WTC11 (cell line): ENCODE data around the gene CAST. TPM values are rescaled to one million over a fixed set of nuclear protein-coding genes. Genes with fewer than 3 reads are reported as not detected.

ENCODE experiments used
- ATAC-seq: fragments of 200-7000 bp; cut with Tn5 transposase; 2 replicates; pipeline ENCODE4 v1.10.0; 2021; ENCODE audit warnings: mild to moderate bottlenecking, moderate library complexity
- CTCF ChIA-PET: fragments of 300-600 bp; sonication (Branson Sonifier 250); formaldehyde crosslinking; loops from one replicate; lab custom pipeline; 2021; ENCODE audit warnings: antibody characterized with exemption; lab: Charles Lee
- POLR2A ChIA-PET: fragments of 350-600 bp; sonication (Branson Sonifier 250); formaldehyde crosslinking; loops from one replicate; lab custom pipeline; 2021; ENCODE audit warnings: antibody characterized with exemption; lab: Charles Lee
- DNase-seq: peaks from one replicate; pipeline ENCODE4 v3.0.0; 2021; ENCODE audit warnings: low spot score
- H3K27ac Mint-ChIP-seq: 2 replicates; pipeline ENCODE4 v1.8.0; 2021; ENCODE audit warnings: mixed read lengths
- H3K27me3 Mint-ChIP-seq: 2 replicates; pipeline ENCODE4 v1.8.0; 2021; ENCODE audit warnings: low read depth, mild to moderate bottlenecking, moderate library complexity, mixed read lengths
- H3K36me3 Mint-ChIP-seq: 2 replicates; pipeline ENCODE4 v1.8.0; 2021; ENCODE audit warnings: mixed read lengths
- H3K4me1 Mint-ChIP-seq: 2 replicates; pipeline ENCODE4 v1.8.0; 2022; ENCODE audit warnings: mixed read lengths
- H3K4me3 Mint-ChIP-seq: 2 replicates; pipeline ENCODE4 v1.8.0; 2021; ENCODE audit warnings: mild to moderate bottlenecking, moderate library complexity, mixed read lengths
- H3K9me3 Mint-ChIP-seq: 2 replicates; pipeline ENCODE4 v1.8.0; 2021; ENCODE audit warnings: mixed read lengths
- AFF4 ChIP-seq: sonication (generic); formaldehyde crosslinking; IDR thresholded peaks from 2 replicates; pipeline ENCODE4 v1.8.1; 2023; ENCODE audit warnings: mild to moderate bottlenecking, missing genetic modification reagents, borderline replicate concordance
- ATF1 ChIP-seq: sonication (generic); formaldehyde crosslinking; IDR thresholded peaks from 2 replicates; pipeline ENCODE4 v1.8.1; 2023; ENCODE audit warnings: mild to moderate bottlenecking, moderate library complexity, missing genetic modification reagents
- ATF3 ChIP-seq: sonication (generic); formaldehyde crosslinking; conservative IDR thresholded peaks from 2 replicates; pipeline ENCODE4 v1.8.1; 2022; ENCODE audit warnings: mild to moderate bottlenecking, missing genetic modification reagents
- CTCF ChIP-seq: fragments of 200-600 bp; IDR thresholded peaks from 2 replicates; pipeline ENCODE4 v1.8.0; 2022; ENCODE audit warnings: antibody characterized with exemption
- FOXJ3 ChIP-seq: sonication (generic); formaldehyde crosslinking; IDR thresholded peaks from 2 replicates; pipeline ENCODE4 v1.9.0; 2021; ENCODE audit warnings: missing genetic modification reagents, mild to moderate bottlenecking, borderline replicate concordance
- FOXP1 ChIP-seq: sonication (generic); formaldehyde crosslinking; IDR thresholded peaks from 2 replicates; pipeline ENCODE4 v1.8.0; 2022; ENCODE audit warnings: missing genetic modification reagents, mild to moderate bottlenecking, moderate library complexity, borderline replicate concordance
- GTF2I ChIP-seq: fragments of 250-450 bp; sonication (Bioruptor Pico); conservative IDR thresholded peaks from 2 replicates; pipeline ENCODE4 v1.4.0; 2021; ENCODE audit warnings: mild to moderate bottlenecking
- NR2C2 ChIP-seq: sonication (generic); formaldehyde crosslinking; IDR thresholded peaks from 2 replicates; pipeline ENCODE4 v1.8.0; 2022; ENCODE audit warnings: mild to moderate bottlenecking, missing genetic modification reagents
- RORB ChIP-seq: fragments of 250-450 bp; sonication (Bioruptor Pico); IDR thresholded peaks from 2 replicates; pipeline ENCODE4 v1.9.0; 2021; ENCODE audit warnings: mild to moderate bottlenecking
- ZNF121 ChIP-seq: sonication (generic); formaldehyde crosslinking; IDR thresholded peaks from 2 replicates; pipeline ENCODE4 v1.8.0; 2023; ENCODE audit warnings: missing genetic modification reagents
- ZNF219 ChIP-seq: sonication (generic); formaldehyde crosslinking; IDR thresholded peaks from 2 replicates; pipeline ENCODE4 v1.8.0; 2023; ENCODE audit warnings: missing genetic modification reagents, mild to moderate bottlenecking, borderline replicate concordance
- ZNF232 ChIP-seq: sonication (generic); formaldehyde crosslinking; IDR thresholded peaks from 2 replicates; pipeline ENCODE4 v1.8.0; 2022; ENCODE audit warnings: mild to moderate bottlenecking, missing genetic modification reagents
- ZNF396 ChIP-seq: fragments of 250-450 bp; sonication (Bioruptor Pico); IDR thresholded peaks from 2 replicates; pipeline ENCODE4 v1.8.0; 2021; ENCODE audit warnings: mild to moderate bottlenecking, moderate library complexity, borderline replicate concordance
- ZNF416 ChIP-seq: fragments of 250-450 bp; sonication (Bioruptor Pico); IDR thresholded peaks from 2 replicates; pipeline ENCODE4 v1.9.0; 2021; ENCODE audit warnings: mild to moderate bottlenecking, inconsistent platforms
- total RNA-seq: library from RNA; stranded (reverse); gene quantifications from 3 replicates; pipeline ENCODE4 v1.2.3, GENCODE V29; 2021
- TF ChIP-seq, protein P1 (sequence below): sonication (generic); formaldehyde crosslinking; IDR thresholded peaks from 2 replicates; pipeline ENCODE4 v1.8.0; 2022; ENCODE audit warnings: mild to moderate bottlenecking, missing genetic modification reagents

The CAST gene
- total RNA-seq, 1 experiment from 2014 or later, result 40.0 TPM

DNA sequence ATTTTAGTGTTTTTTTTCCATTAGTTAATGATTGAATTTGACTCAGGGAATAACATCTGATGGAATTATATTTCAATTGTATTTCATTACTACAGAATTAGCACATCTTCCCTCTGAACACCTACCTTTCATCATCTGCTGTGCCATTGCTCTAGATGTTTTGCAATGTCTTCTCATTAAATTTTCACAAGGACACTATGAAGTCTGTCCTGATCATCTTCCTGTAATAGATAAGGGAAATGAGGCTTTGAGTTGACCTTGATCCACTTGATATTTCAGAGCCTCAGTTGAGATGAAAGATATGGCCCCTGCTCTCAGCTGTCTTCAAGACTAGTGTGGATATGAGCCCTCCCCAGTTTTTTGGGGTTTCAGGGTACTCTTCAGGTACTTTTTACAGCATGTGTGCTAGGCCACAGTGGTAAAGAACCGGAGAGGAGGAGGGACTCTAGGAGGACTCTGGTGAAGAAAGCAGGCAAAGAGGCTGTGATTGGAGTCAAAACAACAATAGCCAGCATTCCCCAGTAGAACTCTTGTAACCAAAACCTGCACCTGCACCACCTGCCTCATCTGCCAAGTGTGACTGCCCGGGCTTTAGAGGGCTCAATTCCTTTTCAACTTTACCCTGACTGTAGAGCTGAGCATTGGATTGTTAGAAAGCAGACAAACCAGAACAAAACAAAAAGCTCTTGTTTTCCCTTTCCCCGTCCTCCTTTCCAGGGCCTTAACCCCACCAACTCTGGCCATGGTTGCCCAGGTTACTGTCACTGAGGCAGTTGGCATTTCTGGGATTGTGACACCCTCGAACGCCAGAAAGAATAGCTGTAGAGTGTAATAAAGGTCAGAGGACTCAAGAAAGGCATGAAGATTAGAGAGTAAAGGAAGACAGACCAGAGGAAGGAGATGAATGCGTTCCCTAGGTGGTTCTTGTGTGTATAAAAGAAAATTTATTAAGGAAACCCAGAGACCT, 89.3 kb downstream of the CAST start:
- Mint-ChIP-seq H3K27ac (no peak overlapping the region), H3K36me3 (no peaks in the 10 kb centered on the region; the same call in 1 of the 2 replicates), H3K4me1 (no peaks in the 10 kb centered on the region), H3K4me3 (no peak overlapping the region), H3K9me3 (no peaks in the 10 kb centered on the region), H3K27me3 (no peaks in the 10 kb centered on the region)
- ChIA-PET POLR2A (no interaction called here), CTCF (interaction anchor here (0.5 to 2.2 kb wide), 38 partner anchors 8 to 668 kb away, joined by 3 to 28 read pairs (median 4); partner anchors contain the start of genes LIX1 and LNPEP)
- DNase-seq (no peak), ATAC-seq (no peak)
- TF ChIP-seq GTF2I (CRISPR knock-in tag), result no peak

GRCh38 chr5:96752341-96753016, 90.3 kb downstream of the CAST start:
- no peak overlapping the region for H3K4me3 Mint-ChIP-seq
- ChIA-PET CTCF (interaction anchor here (0.5 to 2.2 kb wide), 48 partner anchors 9 to 1855 kb away, joined by 3 to 28 read pairs (median 4); partner anchors contain the start of genes LIX1 and LNPEP), POLR2A (interaction anchor here (0.6 kb wide), 3 partner anchors 387 to 1566 kb away, joined by 3 to 7 read pairs (median 4); no protein-coding TSS in a partner anchor)
- no peaks in the 10 kb centered on the region for H3K27me3 Mint-ChIP-seq
- no peaks in the 10 kb centered on the region for H3K4me1 Mint-ChIP-seq
- TF ChIP-seq ZNF396 (CRISPR knock-in tag) (no peak), CTCF (peak; percentile 37)
- TF ChIP-seq, protein P1, sequence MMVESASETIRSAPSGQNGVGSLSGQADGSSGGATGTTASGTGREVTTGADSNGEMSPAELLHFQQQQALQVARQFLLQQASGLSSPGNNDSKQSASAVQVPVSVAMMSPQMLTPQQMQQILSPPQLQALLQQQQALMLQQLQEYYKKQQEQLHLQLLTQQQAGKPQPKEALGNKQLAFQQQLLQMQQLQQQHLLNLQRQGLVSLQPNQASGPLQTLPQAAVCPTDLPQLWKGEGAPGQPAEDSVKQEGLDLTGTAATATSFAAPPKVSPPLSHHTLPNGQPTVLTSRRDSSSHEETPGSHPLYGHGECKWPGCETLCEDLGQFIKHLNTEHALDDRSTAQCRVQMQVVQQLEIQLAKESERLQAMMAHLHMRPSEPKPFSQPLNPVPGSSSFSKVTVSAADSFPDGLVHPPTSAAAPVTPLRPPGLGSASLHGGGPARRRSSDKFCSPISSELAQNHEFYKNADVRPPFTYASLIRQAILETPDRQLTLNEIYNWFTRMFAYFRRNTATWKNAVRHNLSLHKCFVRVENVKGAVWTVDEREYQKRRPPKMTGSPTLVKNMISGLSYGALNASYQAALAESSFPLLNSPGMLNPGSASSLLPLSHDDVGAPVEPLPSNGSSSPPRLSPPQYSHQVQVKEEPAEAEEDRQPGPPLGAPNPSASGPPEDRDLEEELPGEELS (CRISPR knock-in tag), result no peak
- ATAC-seq (no peak), DNase-seq (no peak)
- no peak overlapping the region for H3K27ac Mint-ChIP-seq
- peaks cover 6% of the 10 kb centered on the region; the same call in 1 of the 2 replicates for H3K36me3 Mint-ChIP-seq
- H3K9me3 Mint-ChIP-seq, result no peaks in the 10 kb centered on the region

DNA sequence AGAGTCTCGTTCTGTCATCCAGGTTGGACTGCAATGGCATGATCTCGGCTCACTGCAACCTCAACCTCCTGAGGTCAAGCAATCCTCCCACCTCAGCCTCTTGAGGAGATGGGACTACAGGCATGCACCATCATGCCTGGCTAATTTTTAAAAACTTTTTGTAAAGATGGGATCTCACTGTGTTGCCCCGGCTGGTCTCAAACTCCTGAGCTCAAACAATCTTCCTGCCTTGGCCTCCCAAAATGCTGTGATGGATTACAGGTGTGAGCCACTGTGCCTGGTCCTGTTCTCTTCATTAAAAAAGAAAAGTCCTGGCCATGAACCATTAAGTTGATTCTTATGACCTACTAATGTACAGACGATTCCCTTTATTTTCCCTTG, 90.8 kb downstream of the CAST start:
- H3K4me1 Mint-ChIP-seq, result no peaks in the 10 kb centered on the region
- DNase-seq (no peak), ATAC-seq (no peak)
- CTCF ChIA-PET, result interaction anchor here (0.6 to 2.2 kb wide), 32 partner anchors 9 to 1854 kb away, joined by 3 to 28 read pairs (median 6); partner anchors contain the start of genes LIX1 and LNPEP
- H3K4me3 Mint-ChIP-seq, result no peak overlapping the region
- H3K36me3 Mint-ChIP-seq, result peaks cover 6% of the 10 kb centered on the region; the same call in 1 of the 2 replicates
- no peak overlapping the region for H3K27ac Mint-ChIP-seq
- POLR2A ChIA-PET, result interaction anchor here (0.6 kb wide), 3 partner anchors 387 to 1566 kb away, joined by 3 to 7 read pairs (median 4); no protein-coding TSS in a partner anchor
- no peaks in the 10 kb centered on the region for H3K9me3 Mint-ChIP-seq
- no peaks in the 10 kb centered on the region for H3K27me3 Mint-ChIP-seq
- TF ChIP-seq ATF1 (CRISPR knock-in tag) (no peak), ZNF121 (peak; percentile 50; the same call in 1 of the 2 replicates)

DNA sequence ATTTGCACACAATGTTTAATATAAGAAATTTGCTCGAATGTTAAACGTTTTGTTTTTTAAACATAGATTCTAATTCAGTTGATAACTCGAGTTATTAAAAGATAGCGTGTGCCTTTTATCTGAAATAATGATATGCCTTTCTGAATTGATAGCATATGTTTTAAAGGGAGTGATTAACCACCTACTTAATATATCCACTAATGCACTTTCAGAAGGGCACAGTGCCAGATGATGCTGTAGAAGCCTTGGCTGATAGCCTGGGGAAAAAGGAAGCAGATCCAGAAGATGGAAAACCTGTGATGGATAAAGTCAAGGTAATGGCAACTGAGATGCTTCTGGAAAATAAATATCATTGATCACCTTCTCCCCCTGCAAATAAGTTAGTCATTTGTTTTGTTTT, 91.7 kb downstream of the CAST start:
- ChIA-PET POLR2A (no interaction called here), CTCF (no interaction called here)
- Mint-ChIP-seq H3K4me1 (no peaks in the 10 kb centered on the region), H3K27me3 (no peaks in the 10 kb centered on the region), H3K4me3 (no peak overlapping the region), H3K9me3 (no peaks in the 10 kb centered on the region), H3K36me3 (peaks cover 6% of the 10 kb centered on the region; the same call in 1 of the 2 replicates), H3K27ac (no peak overlapping the region)
- no peak for ATAC-seq
- DNase-seq, result no peak
- TF ChIP-seq RORB (no peak), ZNF232 (CRISPR knock-in tag) (no peak), FOXJ3 (CRISPR knock-in tag) (no peak), ATF3 (CRISPR knock-in tag) (no peak), AFF4 (CRISPR knock-in tag) (no peak), ZNF219 (CRISPR knock-in tag) (no peak), NR2C2 (CRISPR knock-in tag) (no peak), FOXP1 (CRISPR knock-in tag) (no peak), ZNF416 (CRISPR knock-in tag) (no peak)
